HG02678 (cell line): ENCODE measurements around the gene DNAJB13.

Source experiments
- ATAC-seq: cut with Tn5 transposase; IDR thresholded peaks from one replicate; pipeline ENCODE4 v1.9.1; 2021; ENCODE audit warnings: mild to moderate bottlenecking, moderate library complexity; ENCODE audit not compliant: unreplicated experiment

DNAJB13 gene

GRCh38 chr11:73949912-73950311, 914 bp upstream of the DNAJB13 start:
- ATAC-seq = no peak

DNA sequence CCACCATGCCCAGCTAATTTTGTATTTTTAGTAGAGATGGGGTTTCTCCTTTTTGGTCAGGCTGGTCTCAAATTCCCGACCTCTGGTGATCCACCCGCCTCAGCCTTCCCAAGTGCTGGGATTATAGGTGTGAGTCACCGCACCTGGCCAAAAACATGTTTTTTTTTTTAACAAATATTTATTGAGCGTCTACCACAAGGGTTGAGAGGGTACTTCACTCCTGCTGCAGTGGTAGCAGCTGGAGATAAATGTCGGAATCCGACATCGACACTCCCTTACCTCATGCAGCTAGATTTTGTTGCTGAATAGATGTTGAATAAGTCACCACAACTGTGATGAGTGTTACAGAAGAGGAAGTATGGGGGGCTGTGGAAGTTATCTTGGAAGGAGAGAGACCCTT, 971 bp downstream of the DNAJB13 start:
- ATAC-seq = no peak

GRCh38 chr11:73956876-73957653, 6.2 kb downstream of the DNAJB13 start:
- ATAC-seq = peak; percentile 58

DNA sequence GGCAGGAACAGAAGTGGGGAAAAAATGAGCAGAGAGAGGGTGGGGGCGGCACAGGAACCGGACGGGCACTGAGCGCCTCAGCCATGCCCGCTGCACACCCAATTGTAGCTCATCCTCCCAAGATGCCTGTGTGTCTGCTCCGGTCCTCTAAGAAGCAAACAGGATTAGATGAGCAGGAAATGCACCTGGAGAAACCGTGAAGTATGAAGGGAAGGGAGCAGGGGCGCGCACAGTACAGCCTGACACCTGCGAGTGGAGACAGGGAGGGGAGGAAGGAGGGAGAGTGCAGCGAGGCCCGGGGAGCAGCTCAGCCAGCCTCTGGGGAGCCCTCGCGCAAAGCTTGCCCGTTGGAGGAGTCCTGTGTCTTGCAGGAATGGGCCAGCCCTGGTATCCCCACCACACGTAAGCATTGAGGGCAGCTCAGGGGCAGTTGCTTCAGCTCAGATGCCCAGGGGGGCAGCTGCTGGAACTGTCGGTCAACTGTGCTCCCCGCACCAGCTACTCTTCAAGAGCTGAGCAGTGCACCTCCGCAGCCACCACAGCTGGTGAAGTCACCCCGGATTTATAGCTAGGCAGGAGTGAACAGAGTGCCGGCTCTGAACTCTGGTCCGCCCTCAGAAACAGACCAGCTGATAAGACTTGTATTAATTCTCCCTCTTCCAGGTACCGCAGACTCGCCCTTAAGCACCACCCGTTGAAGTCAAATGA, 7.0 kb downstream of the DNAJB13 start:
- ATAC-seq = no peak

DNA sequence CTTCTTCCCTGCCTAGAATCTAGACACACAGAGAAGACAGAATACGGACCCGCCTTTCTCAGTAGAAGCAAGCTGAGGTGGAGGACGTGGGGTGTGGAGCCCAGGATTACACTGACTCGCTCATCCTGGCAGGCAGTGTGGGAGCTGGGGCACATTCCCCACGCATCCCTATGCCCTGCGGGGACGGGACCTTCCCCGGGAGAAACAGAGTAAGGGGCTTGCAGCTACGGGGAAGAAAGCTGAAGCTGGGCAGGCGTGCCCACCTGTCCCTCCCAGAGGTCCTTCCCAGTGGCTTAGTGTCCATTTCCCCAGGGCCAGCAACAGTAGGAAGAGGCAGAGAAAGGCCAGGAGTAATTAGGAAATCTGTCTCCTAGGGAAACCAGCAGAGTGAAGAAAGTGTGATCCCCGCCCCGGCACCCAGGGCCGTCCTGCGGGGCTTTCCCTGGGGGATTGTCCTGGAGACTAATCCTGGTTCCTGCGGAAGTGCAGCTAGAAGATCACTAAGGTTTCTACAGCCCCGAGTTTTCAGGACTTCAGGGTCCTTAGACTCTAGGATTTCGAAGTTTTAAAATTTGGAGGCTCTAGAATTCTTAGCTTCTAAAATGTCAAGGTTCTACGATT, 7.8 kb downstream of the DNAJB13 start:
- ATAC-seq = no peak

GRCh38 chr11:73961321-73961720, 10.5 kb downstream of the DNAJB13 start:
- ATAC-seq = no peak

DNA sequence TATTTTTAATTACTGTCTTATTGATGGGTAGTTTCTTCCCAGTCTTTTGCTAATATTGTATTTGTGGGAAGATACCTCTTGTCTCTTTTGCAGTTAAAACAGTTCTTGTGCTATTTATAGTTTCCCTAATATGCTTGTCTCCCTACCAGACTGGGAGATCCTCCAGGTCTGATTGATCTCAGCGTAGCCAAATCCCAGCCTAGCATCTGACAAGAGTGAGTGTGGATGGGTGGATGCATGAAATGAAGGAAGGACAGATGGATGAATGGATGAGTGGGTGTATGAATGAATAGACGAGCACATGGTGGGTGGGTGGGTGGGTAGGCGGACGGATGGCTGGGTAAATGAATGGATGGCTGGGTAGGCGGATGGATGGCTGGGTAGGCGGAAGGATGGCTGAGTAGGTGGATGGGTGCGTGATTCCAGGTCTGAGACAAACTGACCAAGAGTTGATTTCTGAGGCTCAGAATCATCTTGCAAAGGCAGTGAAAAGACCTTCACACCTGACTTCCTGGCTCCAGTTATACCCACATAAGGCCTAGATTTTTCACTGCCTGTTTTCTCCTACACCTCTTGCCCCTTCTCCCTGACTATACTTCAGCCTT, 11.4 kb downstream of the DNAJB13 start:
- no peak for ATAC-seq

- ATAC-seq = no peak
These were observed 13.0 kb downstream of the DNAJB13 start for GRCh38 chr11:73963861-73964260.

DNA sequence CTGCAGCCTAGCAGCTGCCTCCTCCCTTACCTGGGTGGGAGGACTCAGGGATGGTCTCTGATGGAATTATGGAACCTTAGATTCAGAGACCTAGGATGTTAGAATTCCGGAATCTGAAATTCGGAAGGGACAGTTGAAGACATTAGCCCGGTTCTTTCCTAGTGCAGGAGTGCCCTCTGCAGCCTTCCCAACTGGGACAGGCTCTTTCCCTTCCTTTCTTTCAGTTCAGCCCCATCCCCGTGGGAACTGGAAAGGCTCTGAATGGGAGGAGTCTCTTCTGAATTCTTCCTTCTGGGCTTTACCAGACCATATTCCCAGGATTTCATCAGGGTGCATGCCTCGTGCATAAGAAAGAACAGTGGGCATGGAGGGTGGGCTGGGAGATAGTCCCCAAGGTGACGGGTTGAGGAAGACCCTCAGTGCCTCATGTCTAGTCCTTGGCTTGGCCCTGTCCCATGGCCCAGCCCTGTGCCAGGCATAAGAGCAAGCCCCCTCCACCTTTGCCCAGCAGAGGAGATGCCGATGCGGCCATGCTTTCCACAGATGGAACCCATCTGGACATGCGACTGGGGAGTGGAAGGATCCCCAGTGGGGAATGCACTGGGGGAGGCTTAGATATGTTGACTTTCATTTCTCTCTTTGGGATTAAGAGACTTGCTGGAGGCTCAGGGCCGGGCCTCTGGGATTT, 14.4 kb downstream of the DNAJB13 start:
- no peak for ATAC-seq

DNA sequence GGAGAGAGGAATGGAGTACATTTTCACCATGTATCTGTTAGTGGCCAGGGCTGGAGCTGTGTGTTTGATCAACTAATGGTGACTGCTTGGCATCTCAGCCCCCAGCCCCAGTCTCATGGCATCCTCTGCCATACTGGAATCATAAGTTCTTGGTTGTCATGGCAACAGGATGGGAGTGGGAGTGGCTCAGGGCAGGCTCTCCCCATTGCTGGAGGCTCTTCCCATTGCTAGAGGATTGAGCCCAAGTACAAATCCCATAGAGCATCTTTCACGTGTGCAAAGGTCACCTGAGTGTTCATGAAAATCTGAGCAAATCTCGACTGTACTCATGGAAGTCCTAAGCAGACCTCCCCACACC, 14.9 kb downstream of the DNAJB13 start:
- ATAC-seq = no peak

DNA sequence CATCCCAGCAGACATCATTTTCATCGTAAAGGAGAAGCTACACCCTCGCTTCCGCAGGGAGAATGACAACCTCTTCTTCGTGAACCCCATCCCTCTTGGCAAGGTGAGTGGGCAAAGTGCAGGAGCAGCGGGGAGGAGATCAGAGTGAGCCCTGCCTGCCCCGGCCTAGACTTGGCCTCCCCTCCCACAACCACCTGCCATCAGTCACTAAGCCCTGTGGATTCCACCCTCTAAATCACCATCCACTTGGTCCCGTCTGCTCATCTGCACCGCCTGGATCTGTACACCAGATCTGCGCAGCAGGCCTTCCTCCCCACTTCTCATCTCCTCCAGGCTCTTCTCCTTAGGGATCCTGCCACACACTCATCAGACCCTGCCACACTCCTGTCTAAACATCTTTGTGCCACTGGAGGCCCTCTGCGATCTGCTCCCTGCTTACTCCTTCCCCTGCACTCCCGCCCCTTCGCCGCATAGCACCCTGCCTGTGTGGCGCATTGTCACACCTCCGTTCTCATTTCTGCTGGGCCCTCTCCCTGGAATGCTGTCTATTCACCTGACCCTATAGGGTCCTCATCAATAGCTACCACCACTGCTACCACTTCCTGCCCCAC, 17.6 kb downstream of the DNAJB13 start:
- ATAC-seq = no peak

GRCh38 chr11:73969091-73969490, 18.3 kb downstream of the DNAJB13 start:
- no peak for ATAC-seq

DNA sequence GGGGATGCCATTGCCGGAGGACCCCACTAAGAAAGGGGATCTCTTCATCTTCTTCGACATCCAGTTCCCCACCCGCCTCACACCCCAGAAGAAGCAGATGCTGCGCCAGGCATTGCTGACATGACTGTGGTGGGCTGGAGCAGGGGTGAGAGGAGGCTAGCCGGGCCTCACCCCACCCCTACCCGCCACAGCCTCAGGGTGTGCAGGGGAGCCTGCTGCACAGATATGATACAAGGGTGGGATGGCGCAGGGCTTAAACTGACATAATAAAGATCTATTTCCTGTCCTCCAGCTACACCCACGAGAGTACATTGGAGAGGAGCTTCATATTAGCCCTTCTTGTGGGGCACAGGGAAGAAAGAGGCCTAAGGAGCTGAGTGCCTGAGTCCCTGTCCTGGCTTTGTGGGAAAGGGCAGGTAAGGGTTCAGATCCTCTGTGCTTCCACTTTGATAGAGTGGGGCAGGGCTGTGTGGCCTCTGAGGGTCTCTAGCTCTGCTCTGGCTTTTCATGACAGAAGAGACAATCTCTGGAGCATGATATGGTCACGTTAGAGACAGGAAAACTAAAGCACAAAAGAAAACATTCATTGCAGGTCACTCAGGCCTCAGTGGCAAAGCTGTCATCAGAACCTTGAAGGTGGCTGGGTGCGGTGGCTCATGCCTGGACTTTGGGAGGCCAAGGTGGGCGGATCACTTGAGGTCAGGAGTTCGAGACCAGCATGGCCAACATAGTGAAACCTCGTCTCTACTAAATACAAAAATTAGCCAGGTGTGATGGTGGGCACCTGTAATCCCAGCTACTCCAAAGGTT, 19.4 kb downstream of the DNAJB13 start:
- no peak for ATAC-seq

- ATAC-seq = no peak
These were observed 20.4 kb downstream of the DNAJB13 start for GRCh38 chr11:73971175-73971719.

DNA sequence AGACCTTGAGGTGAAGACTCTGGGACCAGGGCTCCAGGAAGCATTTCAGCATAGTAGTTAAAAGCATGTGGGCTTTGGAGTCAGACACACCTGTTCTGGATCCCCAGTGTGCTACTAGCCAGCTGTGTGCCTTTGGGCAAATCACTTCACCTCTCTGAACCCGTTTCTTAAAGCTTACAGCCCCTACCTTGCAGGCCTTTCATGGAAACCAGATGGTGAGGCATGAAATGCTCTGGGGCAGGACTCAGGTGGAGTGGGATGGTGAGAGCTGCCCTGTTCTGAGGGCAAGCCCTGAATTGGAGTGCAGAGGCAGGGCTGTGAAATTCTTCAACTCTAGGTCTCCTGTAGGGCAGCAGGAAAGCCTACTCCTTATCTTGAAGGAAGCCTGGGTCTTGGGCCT, 21.4 kb downstream of the DNAJB13 start:
- no peak for ATAC-seq

DNA sequence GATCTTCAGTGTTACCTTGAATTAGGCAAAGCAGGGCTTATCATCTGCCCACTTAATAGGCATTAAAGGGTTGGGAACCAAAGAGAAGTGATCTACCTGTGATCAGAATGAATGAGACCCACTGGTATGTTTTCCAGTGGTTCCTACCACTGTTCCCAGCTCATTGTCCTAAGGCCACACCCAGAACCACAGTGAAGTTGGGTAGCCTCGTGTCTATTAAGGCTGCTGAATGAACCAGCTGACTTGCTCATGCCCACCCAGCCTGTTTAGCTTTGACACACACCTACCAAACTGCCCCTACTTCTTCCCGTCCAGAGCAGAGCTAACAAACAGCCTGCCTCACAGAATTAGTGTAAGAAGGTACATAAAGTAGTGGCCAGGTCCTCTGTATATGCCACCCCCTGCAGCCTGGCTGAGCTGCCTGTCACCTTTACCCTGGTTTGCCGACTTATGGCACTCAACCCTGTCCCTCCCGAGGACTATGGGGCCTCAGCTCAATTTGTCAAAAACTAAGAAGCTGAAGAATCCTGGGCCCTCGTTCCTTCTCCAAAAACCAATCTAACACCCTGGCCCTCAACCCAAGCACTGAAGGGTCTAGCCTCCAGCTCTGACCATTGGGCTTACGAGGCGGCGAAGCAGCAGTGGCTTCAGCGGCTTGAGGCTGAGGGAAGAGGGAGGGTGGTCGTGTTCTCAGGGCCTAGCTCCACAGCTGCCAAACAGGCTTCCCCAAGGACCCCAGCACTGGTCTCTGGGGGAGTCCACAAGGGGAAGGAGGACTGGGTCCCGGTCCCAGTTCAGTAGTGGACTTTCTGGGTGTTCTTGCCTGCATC, 22.0 kb downstream of the DNAJB13 start:
- ATAC-seq = no peak

GRCh38 chr11:73974604-73975478, 24.0 kb downstream of the DNAJB13 start:
- no peak for ATAC-seq

GRCh38 chr11:73975479-73975757, 24.6 kb downstream of the DNAJB13 start:
- ATAC-seq = no peak
